GM18867 (cell line): ENCODE results near the gene BCL2L11.

Source experiments
- ATAC-seq: cut with Tn5 transposase; IDR thresholded peaks from one replicate; pipeline ENCODE4 v1.9.1; 2021; ENCODE audit warnings: mild to moderate bottlenecking, moderate library complexity; ENCODE audit not compliant: unreplicated experiment

Gene BCL2L11

DNA sequence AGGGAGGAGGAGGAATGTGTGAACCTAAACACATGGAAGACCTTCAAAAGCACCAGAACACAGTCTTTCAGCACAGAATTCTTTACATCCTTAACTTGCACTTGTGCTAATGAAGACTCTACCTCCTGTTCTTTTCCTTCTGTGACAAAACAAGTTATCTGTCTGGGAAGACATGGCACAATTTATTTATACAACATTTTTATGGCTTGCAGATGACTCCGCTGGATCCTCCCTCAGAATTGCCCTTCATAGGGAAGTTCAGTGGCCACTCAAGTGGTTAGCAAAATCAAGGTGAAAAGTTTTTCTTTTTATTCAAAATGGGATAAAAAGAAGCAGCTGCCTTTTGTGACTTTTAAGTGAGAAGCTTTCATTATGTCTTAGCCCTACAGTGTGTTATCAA, 21.4 kb downstream of the BCL2L11 start:
- ATAC-seq, result no peak

DNA sequence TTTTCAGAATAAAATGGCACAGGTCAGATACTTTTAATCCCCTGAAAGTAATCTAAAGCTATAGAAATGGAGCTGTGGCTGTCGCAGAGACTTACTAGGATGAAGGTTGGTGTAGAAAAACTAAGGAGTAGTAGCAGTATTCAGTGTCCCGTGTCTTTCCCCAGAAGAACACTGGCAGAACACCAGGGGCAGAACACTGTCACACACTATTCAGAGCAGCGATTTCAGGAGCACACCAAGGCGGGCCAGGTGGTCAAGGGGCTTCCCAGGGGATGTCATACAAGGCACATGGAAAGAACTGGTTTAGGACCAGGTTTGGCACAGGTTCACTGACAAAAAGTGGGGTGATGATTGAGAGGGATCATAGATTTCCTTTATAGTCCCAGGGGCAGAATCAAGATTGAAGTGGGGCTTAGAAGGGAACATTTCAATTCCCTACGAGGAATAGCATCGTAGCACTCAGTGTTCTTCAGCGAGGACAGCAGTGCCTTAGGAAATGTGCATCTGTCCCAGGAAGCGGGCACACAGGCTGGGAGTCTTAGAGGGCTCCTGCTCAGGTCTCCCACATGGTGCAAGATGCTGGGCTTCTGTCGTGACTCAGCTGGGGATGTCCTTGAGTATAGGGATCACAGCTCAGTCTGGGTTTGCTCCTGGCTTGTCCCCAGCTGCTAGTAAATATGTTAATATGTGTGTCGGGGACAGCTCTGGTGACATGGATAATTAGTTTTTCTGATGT, 22.6 kb downstream of the BCL2L11 start:
- ATAC-seq, result no peak

DNA sequence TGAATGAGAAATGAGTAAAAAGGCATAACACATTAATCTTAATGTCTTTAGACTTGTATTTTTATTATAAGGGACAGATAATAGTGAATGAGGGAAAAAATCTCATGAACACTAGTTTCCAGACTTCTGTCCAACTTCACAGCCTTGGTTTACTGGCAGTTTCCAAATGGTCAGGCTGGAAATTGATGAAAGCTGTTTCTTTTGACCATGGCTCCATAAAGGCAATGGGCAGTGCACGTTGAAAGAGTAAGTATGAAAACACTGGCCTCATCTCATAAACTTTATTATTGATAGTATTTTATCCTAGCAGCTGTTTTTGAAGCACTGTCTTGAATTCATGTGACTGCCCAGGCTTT, 23.1 kb downstream of the BCL2L11 start:
- ATAC-seq, result no peak

DNA sequence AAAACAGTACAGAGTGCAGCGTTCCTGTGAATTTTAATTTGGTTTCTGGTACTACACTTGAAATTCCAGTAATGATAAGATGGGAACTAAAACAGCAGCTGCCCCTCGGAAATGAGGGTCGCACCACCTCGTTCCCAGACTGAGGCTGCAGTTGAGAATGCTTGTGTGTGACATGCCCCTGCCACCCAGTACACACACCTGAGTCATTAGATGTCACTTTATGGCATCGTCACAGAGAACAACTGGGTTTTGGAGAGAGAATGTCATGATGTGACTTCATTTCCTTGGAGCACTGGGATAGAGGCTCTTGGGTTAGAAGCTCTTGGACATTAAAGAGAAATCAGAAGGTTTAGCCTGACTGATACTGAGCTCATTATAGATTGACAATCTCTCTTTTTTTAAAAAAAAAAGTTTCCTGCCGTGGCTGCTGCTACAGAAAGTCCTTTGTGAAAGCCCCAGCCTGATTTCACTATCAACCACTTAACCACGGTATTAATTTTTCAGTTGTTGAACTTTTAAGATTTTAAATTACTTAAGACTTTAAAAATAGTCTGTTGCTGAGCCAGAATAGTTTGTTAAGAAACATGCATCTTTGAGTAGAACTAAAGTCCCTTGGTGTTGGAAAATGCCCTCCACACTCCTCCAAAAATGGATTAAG, 24.5 kb downstream of the BCL2L11 start:
- ATAC-seq, result no peak

DNA sequence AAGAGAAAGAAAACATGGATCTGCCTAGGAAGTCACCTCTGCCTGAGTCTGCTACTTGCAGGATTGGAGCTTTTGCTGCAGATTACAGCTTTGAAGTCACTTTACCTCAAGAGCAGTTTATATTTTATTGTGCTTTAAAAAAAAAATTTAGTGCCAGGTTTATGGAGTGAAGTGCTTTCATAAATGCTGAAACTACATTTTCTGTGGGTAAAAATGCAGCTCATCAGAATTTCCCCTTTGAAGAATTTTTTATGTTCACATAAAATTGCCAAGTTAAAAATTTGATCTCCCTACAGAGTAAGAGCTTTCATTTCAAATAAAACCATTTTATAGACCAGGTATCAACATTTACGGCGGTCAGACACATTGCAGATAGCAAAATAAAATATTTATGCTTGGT, 25.2 kb downstream of the BCL2L11 start:
- ATAC-seq, result no peak

DNA sequence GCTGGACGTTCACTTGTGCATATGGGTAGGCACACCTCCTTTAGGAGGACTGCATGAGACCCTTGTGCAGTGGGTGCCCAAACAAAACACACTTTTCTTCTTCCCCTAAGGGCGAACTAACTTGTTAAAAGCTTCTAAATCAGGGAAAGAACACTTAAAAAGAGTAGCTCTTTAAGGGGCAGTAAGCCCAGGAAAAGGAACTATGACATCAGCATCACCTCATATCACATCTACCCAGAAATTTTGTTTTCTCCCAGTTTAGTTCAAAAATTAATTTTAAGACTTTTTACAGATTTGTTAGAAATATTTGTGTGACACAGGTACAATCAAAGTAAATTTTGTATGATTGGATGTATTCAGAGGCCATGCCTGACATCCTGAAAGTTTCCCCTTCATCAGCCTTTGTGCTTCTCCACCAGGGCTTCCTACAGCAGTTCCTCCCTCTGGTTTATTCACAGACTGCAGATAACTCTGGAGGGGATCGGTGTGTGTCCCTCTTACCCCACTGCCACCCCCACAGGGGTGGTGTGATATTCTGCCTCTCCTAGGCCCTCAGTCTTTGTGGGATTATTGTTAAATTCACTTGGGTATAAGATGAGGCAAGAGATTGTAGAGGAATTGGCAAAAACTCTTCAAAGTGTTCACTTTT, 27.6 kb downstream of the BCL2L11 start:
- no peak for ATAC-seq

DNA sequence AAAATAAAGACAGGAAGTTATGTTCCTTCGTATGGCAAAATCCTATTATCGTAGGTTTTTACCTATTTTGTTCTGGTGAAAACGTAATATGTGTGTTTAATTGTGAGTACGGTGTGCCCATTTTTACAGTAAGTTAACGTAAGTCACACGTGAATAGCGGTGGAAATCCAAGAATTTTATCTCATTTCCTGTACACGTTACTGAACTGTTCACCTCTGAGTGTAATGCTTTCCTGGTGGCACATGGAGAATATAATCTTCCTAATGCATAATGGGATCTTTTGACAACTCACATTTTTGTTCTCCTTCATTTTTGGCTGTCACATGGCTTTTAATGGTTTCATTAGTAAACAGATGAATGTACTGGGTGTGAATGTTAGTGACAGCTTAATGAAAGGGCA, 28.2 kb downstream of the BCL2L11 start:
- no peak for ATAC-seq

DNA sequence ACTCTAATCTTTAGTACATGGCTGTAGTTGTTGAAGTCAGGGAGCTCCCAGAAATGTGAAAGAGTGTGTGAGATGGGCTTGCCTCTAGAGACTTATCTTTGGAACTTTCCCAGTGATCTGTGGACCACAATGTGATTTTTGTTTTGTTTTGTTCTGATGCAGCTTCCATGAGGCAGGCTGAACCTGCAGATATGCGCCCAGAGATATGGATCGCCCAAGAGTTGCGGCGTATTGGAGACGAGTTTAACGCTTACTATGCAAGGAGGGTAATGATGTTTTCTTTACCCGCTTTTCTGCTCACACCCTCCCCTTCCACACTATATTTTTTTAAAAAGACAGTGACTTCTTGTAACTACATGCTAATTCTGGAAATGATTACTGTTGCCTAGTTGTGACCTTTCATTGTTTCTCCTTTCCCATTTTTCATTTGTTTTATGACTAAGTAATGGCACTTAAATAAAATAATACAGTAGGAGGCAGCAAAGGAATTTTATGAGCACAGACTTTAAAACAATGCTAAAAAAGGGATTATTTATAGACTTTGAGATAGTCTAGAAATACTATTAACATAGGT, 29.3 kb downstream of the BCL2L11 start:
- ATAC-seq, result no peak

DNA sequence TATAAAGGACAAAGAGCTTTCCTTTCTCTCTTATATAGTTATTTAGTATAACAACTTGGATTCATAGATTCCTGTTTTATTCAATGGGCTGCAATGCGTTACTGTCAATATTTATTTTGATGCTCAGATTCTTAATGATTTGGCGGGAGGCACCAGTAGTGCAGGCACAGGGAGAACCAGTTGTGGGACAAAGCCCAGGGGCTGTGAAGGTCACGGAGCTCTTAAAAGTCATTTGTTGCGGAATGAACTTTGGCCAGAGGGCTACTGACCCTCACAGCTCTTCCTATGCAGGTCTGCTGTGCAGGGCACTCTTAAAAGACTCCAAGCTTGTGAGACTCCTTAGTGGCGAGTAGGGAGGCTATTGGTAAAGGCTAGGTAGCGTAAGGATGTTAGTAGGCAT, 34.0 kb downstream of the BCL2L11 start:
- ATAC-seq, result no peak

DNA sequence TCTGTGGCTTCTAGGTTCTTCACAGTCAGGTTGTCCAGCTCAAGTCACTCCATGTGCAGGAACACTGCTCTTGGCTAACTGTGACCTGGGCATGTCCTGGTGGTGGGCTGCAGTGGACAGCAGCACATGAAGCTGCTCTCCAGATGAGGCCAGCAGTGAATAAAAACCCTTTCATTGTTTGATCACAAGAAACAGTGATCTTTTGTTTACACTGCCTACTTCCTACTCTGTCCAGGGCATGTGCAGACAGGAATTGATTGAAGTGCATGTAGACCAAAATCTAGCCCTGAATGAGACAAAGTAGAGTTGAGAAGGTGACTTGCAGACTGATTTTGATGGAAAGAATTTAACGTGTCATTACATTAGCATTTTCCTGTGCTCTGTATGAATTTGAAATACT, 34.9 kb downstream of the BCL2L11 start:
- ATAC-seq, result no peak

DNA sequence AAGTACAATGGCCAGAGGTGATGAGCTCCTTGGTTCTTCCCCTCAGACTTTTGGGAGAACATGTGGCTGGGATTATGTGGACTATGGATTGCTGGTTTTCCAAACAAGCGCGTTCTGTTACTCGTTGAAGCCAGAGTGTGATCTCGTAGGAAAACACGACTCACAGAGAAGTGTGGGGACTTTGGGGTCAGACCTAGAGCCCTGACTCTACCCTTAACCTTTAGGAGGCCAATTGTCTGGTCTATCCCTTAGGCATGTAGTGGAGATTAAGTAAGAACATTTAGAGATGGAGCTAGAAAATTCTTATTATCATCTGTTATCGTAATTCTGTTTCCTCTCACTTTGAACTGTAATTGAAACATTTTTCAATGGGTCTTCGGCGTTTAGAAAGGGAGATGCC, 35.8 kb downstream of the BCL2L11 start:
- no peak for ATAC-seq

DNA sequence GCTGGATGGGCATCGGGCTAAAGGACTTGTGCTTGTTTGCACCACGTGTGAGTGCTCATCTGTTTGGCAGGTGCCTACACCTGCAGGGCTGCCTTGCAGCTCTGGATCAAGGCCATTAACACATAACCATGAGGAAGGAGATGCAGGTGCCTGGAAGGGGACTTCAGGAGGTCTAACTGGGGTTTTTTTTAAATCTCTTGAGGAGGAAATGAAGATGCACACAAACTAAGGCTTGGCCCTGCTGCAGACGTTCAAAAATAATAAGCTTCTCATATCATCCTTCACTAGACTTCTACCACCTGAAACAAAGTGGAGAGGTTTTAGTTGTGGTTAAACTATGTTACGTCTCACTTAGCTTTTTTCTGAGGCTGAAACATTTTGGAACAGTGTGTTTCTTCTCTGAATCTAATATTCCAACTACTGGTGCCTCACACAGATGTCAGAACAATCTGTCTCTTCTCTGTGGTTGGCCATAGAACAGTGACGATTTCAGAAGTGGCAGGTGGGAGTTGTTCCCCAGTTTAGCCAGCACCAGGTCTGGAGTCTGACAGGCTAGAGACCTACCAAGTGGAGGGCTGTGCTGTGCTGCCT, 36.5 kb downstream of the BCL2L11 start:
- peak; percentile 59 for ATAC-seq

DNA sequence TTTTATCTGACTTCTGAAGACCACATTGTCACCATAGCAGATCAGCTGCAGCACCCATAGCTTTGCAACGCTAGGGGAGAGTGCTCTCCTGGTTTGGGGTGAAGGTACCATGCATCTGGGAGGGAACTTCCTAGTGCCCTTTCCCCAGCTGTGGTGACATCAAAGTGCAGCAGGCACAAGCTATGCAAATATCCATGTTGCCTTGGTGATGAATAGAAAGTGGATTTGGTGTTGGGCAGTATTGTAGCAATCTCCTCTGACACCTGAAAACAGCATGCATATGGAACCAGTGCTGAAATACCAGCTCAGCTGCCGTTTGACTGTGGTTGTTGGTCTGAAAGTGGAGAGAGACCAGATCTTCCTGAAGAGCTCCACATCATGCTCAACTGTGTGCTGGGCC, 37.1 kb downstream of the BCL2L11 start:
- peak; percentile 64 for ATAC-seq

DNA sequence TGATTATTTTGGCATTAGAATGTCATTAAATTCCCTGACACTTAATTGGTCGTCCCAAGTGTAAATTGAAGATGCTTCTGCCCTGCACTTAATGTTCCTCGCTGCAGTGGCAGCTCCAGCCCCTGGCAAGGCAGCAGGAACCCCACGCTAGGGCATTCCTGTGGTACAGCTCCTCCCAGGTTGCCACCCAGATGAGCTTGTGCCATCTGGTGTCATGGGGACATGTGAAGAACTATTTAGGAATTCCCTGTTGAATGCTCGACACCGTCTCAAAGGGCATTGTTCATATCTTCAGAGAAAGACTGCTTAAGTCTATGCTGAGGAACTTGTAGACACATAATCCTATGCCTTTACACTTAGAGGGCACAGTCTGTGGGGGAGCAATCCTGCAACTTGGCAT, 38.9 kb downstream of the BCL2L11 start:
- ATAC-seq, result no peak

DNA sequence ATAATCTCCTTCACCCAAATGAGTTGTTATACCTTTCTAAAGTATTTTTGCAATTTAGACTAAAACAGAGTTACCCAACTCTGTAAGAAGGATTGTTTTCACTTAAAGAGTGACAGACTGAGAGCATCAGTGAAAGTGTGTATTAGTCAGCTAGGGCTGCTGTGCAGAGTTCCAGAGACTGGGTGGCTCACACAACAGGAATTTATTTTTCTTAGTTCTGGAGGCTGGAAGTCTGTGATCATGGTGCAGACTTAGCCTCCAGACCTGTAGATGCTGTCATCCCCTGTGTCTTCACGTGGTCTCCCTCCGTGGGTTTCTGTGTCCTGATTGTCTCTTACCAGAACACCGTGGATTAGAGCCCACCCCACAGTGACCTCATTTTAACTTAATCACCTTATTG, 40.0 kb downstream of the BCL2L11 start:
- ATAC-seq, result no peak

DNA sequence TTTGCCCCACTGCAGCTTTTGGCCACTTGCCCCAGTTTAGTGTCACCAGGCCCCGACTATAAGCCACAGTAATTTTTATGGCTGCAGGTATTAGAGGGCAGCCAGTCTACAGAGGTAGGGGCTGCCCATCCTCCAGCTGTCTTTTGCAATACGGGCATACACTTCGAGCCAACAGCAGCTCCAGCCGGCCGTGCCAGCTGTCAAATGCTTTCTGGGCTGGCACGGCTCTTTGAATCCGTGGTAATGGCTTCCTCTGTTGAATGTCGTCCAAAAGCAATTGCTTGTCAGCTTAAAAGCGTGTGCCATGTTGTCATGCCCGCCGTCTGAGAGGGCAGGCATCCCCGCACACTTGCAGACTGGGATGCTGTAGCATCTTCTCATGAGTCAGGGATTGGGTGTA, 41.3 kb downstream of the BCL2L11 start:
- no peak for ATAC-seq

DNA sequence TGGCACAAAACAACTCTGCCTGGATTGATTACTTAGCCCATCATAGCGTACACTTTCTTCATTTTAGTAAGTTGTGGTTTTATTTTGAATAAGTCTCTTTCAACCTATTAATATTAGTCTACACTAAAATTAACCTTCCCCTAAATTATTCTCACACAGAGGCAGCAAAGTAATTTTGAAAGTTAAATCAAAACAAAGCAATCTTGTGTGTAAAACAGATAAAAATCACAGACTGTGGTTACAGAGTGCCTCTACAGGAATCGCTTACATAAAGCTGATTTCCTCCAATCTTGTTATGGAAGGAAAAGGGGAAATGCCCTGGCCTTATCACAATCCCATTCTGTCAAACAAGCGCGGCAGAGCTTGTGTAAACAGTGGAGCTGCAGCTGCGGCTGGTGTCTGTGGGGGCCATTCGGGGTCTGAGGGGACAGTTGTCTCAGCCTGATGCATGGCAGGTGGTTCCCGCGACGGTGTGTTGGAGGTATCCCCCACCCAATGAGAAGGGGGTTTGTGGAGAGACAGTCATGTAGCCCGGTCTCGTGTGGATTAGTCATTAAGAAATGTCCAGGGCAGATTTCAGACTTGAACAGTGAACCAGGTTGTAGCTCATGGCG, 42.1 kb downstream of the BCL2L11 start:
- ATAC-seq, result no peak

DNA sequence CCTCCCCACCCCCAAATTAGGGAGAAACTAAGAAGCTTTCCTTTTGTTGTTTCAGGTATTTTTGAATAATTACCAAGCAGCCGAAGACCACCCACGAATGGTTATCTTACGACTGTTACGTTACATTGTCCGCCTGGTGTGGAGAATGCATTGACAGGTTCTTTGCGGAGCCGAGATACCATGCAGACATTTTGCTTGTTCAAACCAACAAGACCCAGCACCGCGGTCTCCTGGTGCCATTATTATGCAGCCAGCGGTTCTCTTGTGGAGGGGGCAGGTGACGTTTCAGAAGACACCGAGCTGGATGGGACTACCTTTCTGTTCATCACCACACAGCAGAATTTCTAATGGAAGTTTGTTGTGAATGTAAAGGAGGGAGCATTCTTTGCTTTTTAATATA, 43.4 kb downstream of the BCL2L11 start:
- no peak for ATAC-seq

DNA sequence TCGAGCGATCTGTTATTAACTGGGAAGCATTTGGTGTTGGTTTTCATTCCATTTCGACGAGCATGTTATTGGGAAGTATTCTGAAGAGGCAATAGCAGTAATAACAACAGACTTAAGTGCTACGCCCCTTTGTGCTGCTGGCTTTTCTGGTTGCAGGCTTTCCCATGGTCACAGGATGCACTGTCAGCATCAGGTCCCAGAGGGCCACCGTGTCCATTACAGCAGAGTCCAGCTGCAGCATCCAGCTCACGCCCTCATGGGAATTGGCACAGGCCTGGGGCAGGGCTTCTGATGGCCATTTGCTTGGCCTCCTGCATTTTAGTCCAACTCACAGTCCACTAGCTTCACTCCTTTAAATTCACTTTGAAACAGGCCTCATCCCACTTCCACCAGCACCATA, 44.4 kb downstream of the BCL2L11 start:
- ATAC-seq, result no peak

DNA sequence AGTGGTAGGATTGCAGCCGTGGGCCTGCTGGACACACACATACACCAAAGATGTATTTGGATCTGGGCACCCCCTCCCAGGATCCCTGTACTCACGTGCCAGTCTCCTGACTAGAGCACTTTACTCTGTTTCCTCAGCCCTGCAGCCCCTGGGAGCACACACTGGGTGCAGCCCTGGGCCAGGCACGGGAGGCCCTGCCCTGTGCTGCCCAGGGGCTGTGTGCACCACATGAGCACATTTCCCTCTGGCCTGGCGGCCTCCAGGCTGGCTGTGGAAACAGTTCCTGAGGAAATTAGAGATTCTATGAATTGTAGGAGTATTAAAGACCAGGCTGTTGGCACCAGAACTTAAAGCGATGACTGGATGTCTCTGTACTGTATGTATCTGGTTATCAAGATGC, 45.4 kb downstream of the BCL2L11 start:
- ATAC-seq, result no peak
